ENCODE measurements around the gene SPATA33.

The SPATA33 gene

GRCh38 chr16:89711601-89712273, 54.1 kb downstream of the SPATA33 start:
- peak; percentile 59 for DNase-seq

GRCh38 chr16:89712274-89712781, 54.7 kb downstream of the SPATA33 start:
- no peak for DNase-seq

GRCh38 chr16:89716493-89716892, 58.9 kb downstream of the SPATA33 start:
- DNase-seq, result no peak

GRCh38 chr16:89716916-89717687, 59.5 kb downstream of the SPATA33 start:
- DNase-seq, result no peak

GRCh38 chr16:89717688-89718505, 60.3 kb downstream of the SPATA33 start:
- DNase-seq, result no peak
